Measurements from ENCODE around the gene CARS2.

DNA sequence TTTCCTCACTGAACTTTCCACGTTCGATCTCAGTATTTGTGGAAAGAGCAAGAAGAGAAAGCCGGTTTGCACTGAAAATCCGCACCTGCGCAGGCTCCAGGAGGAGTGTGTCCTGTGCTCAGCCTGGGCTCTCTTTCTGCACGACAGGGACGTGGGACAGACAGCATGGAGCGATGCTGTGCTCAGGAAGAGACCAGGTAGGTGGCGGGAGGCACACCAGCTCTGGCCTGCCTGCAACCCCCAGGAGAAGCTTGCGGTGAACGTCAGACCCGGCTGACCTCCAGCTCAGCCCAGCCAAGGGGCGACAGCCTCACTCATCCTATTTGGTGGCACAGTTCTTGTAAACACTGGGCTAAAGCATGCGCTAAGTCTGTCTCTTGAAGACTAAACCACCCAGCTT lies 54.6 kb downstream of the CARS2 start:
- TF ChIP-seq POLR2A (IDR thresholded peaks at IDR 0.05), result no peak
- TF ChIP-seq, protein P1, sequence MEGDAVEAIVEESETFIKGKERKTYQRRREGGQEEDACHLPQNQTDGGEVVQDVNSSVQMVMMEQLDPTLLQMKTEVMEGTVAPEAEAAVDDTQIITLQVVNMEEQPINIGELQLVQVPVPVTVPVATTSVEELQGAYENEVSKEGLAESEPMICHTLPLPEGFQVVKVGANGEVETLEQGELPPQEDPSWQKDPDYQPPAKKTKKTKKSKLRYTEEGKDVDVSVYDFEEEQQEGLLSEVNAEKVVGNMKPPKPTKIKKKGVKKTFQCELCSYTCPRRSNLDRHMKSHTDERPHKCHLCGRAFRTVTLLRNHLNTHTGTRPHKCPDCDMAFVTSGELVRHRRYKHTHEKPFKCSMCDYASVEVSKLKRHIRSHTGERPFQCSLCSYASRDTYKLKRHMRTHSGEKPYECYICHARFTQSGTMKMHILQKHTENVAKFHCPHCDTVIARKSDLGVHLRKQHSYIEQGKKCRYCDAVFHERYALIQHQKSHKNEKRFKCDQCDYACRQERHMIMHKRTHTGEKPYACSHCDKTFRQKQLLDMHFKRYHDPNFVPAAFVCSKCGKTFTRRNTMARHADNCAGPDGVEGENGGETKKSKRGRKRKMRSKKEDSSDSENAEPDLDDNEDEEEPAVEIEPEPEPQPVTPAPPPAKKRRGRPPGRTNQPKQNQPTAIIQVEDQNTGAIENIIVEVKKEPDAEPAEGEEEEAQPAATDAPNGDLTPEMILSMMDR (IDR thresholded peaks at IDR 0.05), result no peak
- TF ChIP-seq EP300 (IDR thresholded peaks at IDR 0.05), result no peak
- no peak for TF ChIP-seq POLR2AphosphoS5 (IDR thresholded peaks at IDR 0.05)

Data from sigmoid colon (tissue), 4 donors.